GM06990 (cell line): ENCODE data around the gene TFEB.

Experiments used
- DNase-seq: peaks from one replicate; pipeline ENCODE4 v3.0.0-alpha.2; 2011; ENCODE audit not compliant: insufficient read length; ENCODE audit errors: extremely low read depth
- H3K27me3 ChIP-seq: replicated peaks from 2 replicates; pipeline ENCODE4 v1.6.0; 2011; ENCODE audit warnings: low read length; ENCODE audit not compliant: control insufficient read depth, insufficient read depth
- H3K36me3 ChIP-seq: 2 replicates; pipeline ENCODE4 v1.5.1; 2011; ENCODE audit warnings: low read length; ENCODE audit not compliant: control insufficient read depth, insufficient read depth
- H3K4me3 ChIP-seq: replicated peaks from 2 replicates; pipeline ENCODE4 v1.5.1; 2011; ENCODE audit warnings: low read depth, mild to moderate bottlenecking, control low read depth, low read length
- CTCF ChIP-seq: IDR thresholded peaks from 2 replicates; pipeline ENCODE4 v1.5.1; 2011; ENCODE audit warnings: low read length, control low read depth, mild to moderate bottlenecking, inconsistent platforms; ENCODE audit not compliant: insufficient read depth, poor library complexity, severe bottlenecking

TFEB gene

GRCh38 chr6:41737591-41738130 is 2.3 kb upstream of the TFEB start:
- H3K36me3 ChIP-seq: no peaks in the 10 kb centered on the region
- no peak for TF ChIP-seq CTCF

GRCh38 chr6:41736800-41737555 is 1.6 kb upstream of the TFEB start:
- H3K27me3 ChIP-seq: no peaks in the 10 kb centered on the region
- H3K36me3 ChIP-seq: no peaks in the 10 kb centered on the region
- no peak overlapping the region for H3K4me3 ChIP-seq
- no peak for TF ChIP-seq CTCF
- no peak for DNase-seq

More at GRCh38 chr6:41737591-41738130, 2.3 kb upstream of the TFEB start:
- Histone ChIP-seq H3K27me3 (no peaks in the 10 kb centered on the region), H3K4me3 (no peak overlapping the region)
- no peak for DNase-seq

GRCh38 chr6:41736186-41736733 is 852 bp upstream of the TFEB start:
- Histone ChIP-seq H3K27me3 (no peaks in the 10 kb centered on the region), H3K4me3 (no peak overlapping the region), H3K36me3 (no peaks in the 10 kb centered on the region)
- no peak for TF ChIP-seq CTCF
- no peak for DNase-seq

- Histone ChIP-seq H3K27me3 (no peaks in the 10 kb centered on the region), H3K36me3 (no peaks in the 10 kb centered on the region), H3K4me3 (peak overlapping the region; percentile 78)
- DNase-seq: peak; percentile 90
- no peak for TF ChIP-seq CTCF
Observed at GRCh38 chr6:41734666-41735426, 562 bp downstream of the TFEB start.

GRCh38 chr6:41733707-41734665 is 1.4 kb downstream of the TFEB start:
- Histone ChIP-seq H3K27me3 (no peaks in the 10 kb centered on the region), H3K36me3 (no peaks in the 10 kb centered on the region), H3K4me3 (peak overlapping the region; percentile 78)
- peak; percentile 94 for DNase-seq
- no peak for TF ChIP-seq CTCF
